Testis (tissue), 2 donors: ENCODE results near the gene RIC1.

ENCODE experiments used
- CTCF ChIP-seq, 3 experiments: fragments of 450-650 bp in 2 of 3; fragments of 200-600 bp in 1 of 3; sonication (generic) in 1 of 3; IDR thresholded peaks; one replicate each; pipeline ENCODE4 v1.5.1; 2016 to 2019; ENCODE audit warnings: antibody characterized with exemption in 3 of 3, mild to moderate bottlenecking in 2 of 3, moderate library complexity in 1 of 3
- POLR2A ChIP-seq: fragments of 450-650 bp; IDR thresholded peaks from one replicate; pipeline ENCODE4 v1.6.1; 2017; ENCODE audit warnings: antibody characterized with exemption, mild to moderate bottlenecking, moderate library complexity

- TF ChIP-seq POLR2A: no peak
- no peak for TF ChIP-seq CTCF (IDR thresholded peaks at IDR 0.05)
Measured at GRCh38 chr9:5815461-5815860, 186.6 kb downstream of the RIC1 start.
